Heart left ventricle (tissue), 16 donors: ENCODE results near the gene CREB3. TPM values are rescaled to one million over a fixed set of nuclear protein-coding genes. Genes with fewer than 3 reads are reported as not detected.
A peak's percentile ranks its signal among the peaks of the same experiment; 100 is the strongest.

Experiments
- ATAC-seq, 4 donors: fragments of 200-7000 bp; cut with Tn5 transposase; one replicate each; pipeline ENCODE4 v1.9.1; 2020 to 2022; ENCODE audit warnings: moderate library complexity in 4 of 4, mild to moderate bottlenecking in 3 of 4, moderate number of reproducible peaks in 1 of 4
- DNase-seq, 5 donors: peaks; one replicate each; pipeline ENCODE4 v3.0.0-alpha.2; 2020
- H3K27ac ChIP-seq, 12 donors: fragments of 200-600 bp; sonication (generic) in 4 of 12; one replicate each; pipeline versions ENCODE4 v1.5.0 to v1.8.0; 2016 to 2022; ENCODE audit warnings: mild to moderate bottlenecking in 2 of 12
- H3K27me3 ChIP-seq, 9 donors: fragments of 200-600 bp; sonication (generic) in 2 of 9; one replicate each; pipeline versions ENCODE4 v1.5.1 to v1.8.0; 2016 to 2022; ENCODE audit warnings: mild to moderate bottlenecking in 3 of 9
- H3K36me3 ChIP-seq, 9 donors: fragments of 200-600 bp; sonication (generic) in 2 of 9; one replicate each; pipeline versions ENCODE4 v1.5.0 to v1.8.0; 2018 to 2022; ENCODE audit warnings: mild to moderate bottlenecking in 2 of 9
- H3K4me1 ChIP-seq, 12 donors: fragments of 200-600 bp; sonication (generic) in 4 of 12; one replicate each; pipeline versions ENCODE4 v1.5.0 to v1.8.0; 2016 to 2022; ENCODE audit warnings: mild to moderate bottlenecking in 3 of 12
- H3K4me3 ChIP-seq, 12 donors: fragments of 200-600 bp; sonication (generic) in 4 of 12; one replicate each; pipeline versions ENCODE4 v1.5.0 to v1.8.0; 2017 to 2022; ENCODE audit warnings: mild to moderate bottlenecking in 9 of 12, moderate library complexity in 4 of 12
- H3K9me3 ChIP-seq, 12 donors: fragments of 200-600 bp; sonication (generic) in 4 of 12; one replicate each; pipeline versions ENCODE4 v1.5.0 to v1.8.0; 2016 to 2022; ENCODE audit warnings: mild to moderate bottlenecking in 1 of 12
- CTCF ChIP-seq, 12 donors: fragments of 200-600 bp; sonication (generic) in 4 of 12; IDR thresholded peaks; one replicate each; pipeline versions ENCODE4 v1.5.0 to v1.8.0; 2018 to 2022; ENCODE audit warnings: antibody characterized with exemption in 12 of 12, mild to moderate bottlenecking in 5 of 12
- POLR2A ChIP-seq, 2 donors: fragments of 450-650 bp; IDR thresholded peaks; one replicate each; pipeline ENCODE4 v1.6.1; 2017; ENCODE audit warnings: antibody characterized with exemption in 2 of 2, mild to moderate bottlenecking in 2 of 2, moderate library complexity in 2 of 2
- WGBS, 4 donors: extraction: QIAGEN DNeasy Blood & Tissue Kit in 2 of 4; methylation state at CpG; one replicate each; pipeline versions ENCODE4 v1.1.5 to v1.1.7; 2013 to 2018; 5-methylcytosine and 5-hydroxymethylcytosine counted together
- intact Hi-C, 10 donors: fragments of 100-400 bp; cut with DNase I; formaldehyde crosslinking; loops; one replicate each; pipeline versions ENCODE4 v1.11.1 to v1.14.2; 2022
- microRNA-seq, 4 donors: library from miRNA; unstranded; fragments of <30 nt; microRNA quantifications; one replicate each; pipeline versions ENCODE4 to v1.2.0, GENCODE V29; 2017 to 2020
- polyA plus RNA-seq, 2 donors: library from polyadenylated mRNA; stranded (reverse); fragments of 200-250 nt; gene quantifications; one replicate each; pipeline ENCODE4 v1.2.3, GENCODE V29; 2013
- total RNA-seq, 9 donors: library from RNA; depleted of rRNA in 2 of 9; stranded (reverse); fragments of >200 nt in 2 of 9; fragmentation: NEBNext Ultra II Directional in 3 of 9; extraction: Animal tissue kit (Norgen Biotek cat#: 25700) in 3 of 9; gene quantifications; one replicate each; pipeline versions ENCODE4 v1.1.0 to v1.2.4, GENCODE V29; 2016 to 2023
- donor health status: ischemic (EF 13 %, LVEDD 7.1; RV severe dilation, severe dysfunction).
- donor health status: healthy with polysubstance abuse.
- donor health status: DM: no; HTN: yes; CAD: no.
- donor health status: DM: no; HTN: no; CAD: no.
- donor health status: ischemic (EF 25% LVEDD 6.9; RV normal size, moderate dysfunction).
- donor health status: ischemic (EF 25% LVEDD 5.7; RV mildly dilated, moderate dysfunction).
- donor health status: healthy.
- donor health status: DM: yes; HTN: yes; CAD: no.
- donor health status: ischemic (EF 35%, LVEDD 5.7; RV mildly dilated, moderate dysfunction).
- donor health status: nonischemic (EF 11% LVEDD 7.7; RV severe dilation, severe dysfunction).
- donor health status: DM: yes; HTN: yes; CAD: no.
- donor health status: PGD.
- donor health status: ischemic (EF 29% LVEDD 5.4; RV normal size, mild dysfunction).
- donor health status: nonischemic (EF 23%, LVEDD 6.1; RV moderate dilation, normal function).

The CREB3 gene
- total and polyA plus RNA-seq, 11 donors, result 16.1 to 49.4 (median 26.7) TPM

- intact Hi-C loops, result no loop called here
- WGBS, 4 donors, result 85 to 89% (median 88%) methylated on average over 4 of the region's 4 CpGs
- peak overlapping the region in 1 of 12 donors; percentile 25 for H3K27ac ChIP-seq
- H3K4me1 ChIP-seq, result peaks cover 0 to 23% (median 14%) of the 10 kb centered on the region in 12 donors
- ATAC-seq (no peak), DNase-seq (no peak)
- H3K9me3 ChIP-seq, result no peaks in the 10 kb centered on the region
- no peaks in the 10 kb centered on the region for H3K36me3 ChIP-seq
- TF ChIP-seq CTCF (IDR thresholded peaks at IDR 0.05) (no peak), POLR2A (IDR thresholded peaks at IDR 0.05) (no peak)
- no peak overlapping the region for H3K4me3 ChIP-seq
- no peaks in the 10 kb centered on the region for H3K27me3 ChIP-seq
Observed at GRCh38 chr9:35776018-35776417, 43.6 kb downstream of the CREB3 start.

GRCh38 chr9:35778496-35778895, 46.0 kb downstream of the CREB3 start:
- H3K27ac ChIP-seq, result no peak overlapping the region
- H3K4me3 ChIP-seq, result no peak overlapping the region
- ATAC-seq, result no peak
- 88 to 93% (median 90%) methylated on average over 3 of the region's 3 CpGs for WGBS, 4 donors
- TF ChIP-seq POLR2A (IDR thresholded peaks at IDR 0.05), result no peak
- no peak for TF ChIP-seq CTCF (IDR thresholded peaks at IDR 0.05)
- DNase-seq, result no peak
- H3K9me3 ChIP-seq, result no peaks in the 10 kb centered on the region
- H3K36me3 ChIP-seq, result no peaks in the 10 kb centered on the region
- no peaks in the 10 kb centered on the region for H3K27me3 ChIP-seq
- intact Hi-C loops, result no loop called here
- peaks cover 0 to 11% (median 2%) of the 10 kb centered on the region in 12 donors for H3K4me1 ChIP-seq

GRCh38 chr9:35781066-35781465, 48.6 kb downstream of the CREB3 start:
- no peak for DNase-seq
- intact Hi-C loops, result no loop called here
- 78 to 85% (median 83%) methylated on average over 2 of the region's 2 CpGs for WGBS, 4 donors

GRCh38 chr9:35783418-35783817, 51.0 kb downstream of the CREB3 start:
- Histone ChIP-seq H3K4me3 (no peak overlapping the region), H3K9me3 (no peaks in the 10 kb centered on the region), H3K4me1 (no peaks in the 10 kb centered on the region), H3K27me3 (no peaks in the 10 kb centered on the region), H3K27ac (no peak overlapping the region), H3K36me3 (peaks cover 0 to 4% (median 0%) of the 10 kb centered on the region in 9 donors)
- TF ChIP-seq POLR2A (IDR thresholded peaks at IDR 0.05), result no peak
- TF ChIP-seq CTCF (IDR thresholded peaks at IDR 0.05), result no peak
- no peak for DNase-seq
- ATAC-seq, result no peak
- intact Hi-C loops, result no loop called here

More at GRCh38 chr9:35781066-35781465, 48.6 kb downstream of the CREB3 start:
- H3K27me3 ChIP-seq, result no peaks in the 10 kb centered on the region
- no peak overlapping the region for H3K27ac ChIP-seq
- no peaks in the 10 kb centered on the region for H3K36me3 ChIP-seq
- H3K9me3 ChIP-seq, result no peaks in the 10 kb centered on the region
- no peak for ATAC-seq
- peaks cover 0 to under 1% (median 0%) of the 10 kb centered on the region in 12 donors for H3K4me1 ChIP-seq
- H3K4me3 ChIP-seq, result no peak overlapping the region
- TF ChIP-seq CTCF (IDR thresholded peaks at IDR 0.05), result no peak
- no peak for TF ChIP-seq POLR2A (IDR thresholded peaks at IDR 0.05)

Small RNA genes within 50 kb of the gene (microRNA-seq; reads per million reads assigned to microRNA genes)
- gene MIR6852 (0 to 0.41 (median 0.03) reads per million in 4 donors), gene MIR6853 (0.41 to 0.77 (median 0.52) reads per million in 4 donors)

Other genes with a start within 250 kb of the CREB3 start
- gene RUSC2, start 242.6 kb upstream of the CREB3 start, total RNA-seq, result 10 to 100 TPM; 23.0 to 56.1 (median 30.5) TPM
- gene RUSC2, start 242.6 kb upstream of the CREB3 start, polyA plus RNA-seq, result 10 to 100 TPM; 23.8 to 38.0 TPM
- gene TESK1, start 127.4 kb upstream of the CREB3 start, total RNA-seq, result 10 to 100 TPM; 19.8 to 47.6 (median 24.5) TPM
- 10 to 100 TPM; 33.3 to 40.8 TPM for gene TESK1, start 127.4 kb upstream of the CREB3 start, polyA plus RNA-seq
- 1 to 10 TPM in 4 of 9 donors, under 1 TPM in 3, not detected in 2; 0.46 to 10.0 (median 1.2) TPM for gene CD72, start 114.3 kb upstream of the CREB3 start, total RNA-seq
- under 1 TPM; 0.38 to 0.76 TPM for gene CD72, start 114.3 kb upstream of the CREB3 start, polyA plus RNA-seq
- 1 to 10 TPM in 1 of 9 donors, under 1 TPM in 2, not detected in 6; 0.47 to 4.2 (median 0.54) TPM for gene SIT1, start 81.7 kb upstream of the CREB3 start, total RNA-seq
- gene SIT1, start 81.7 kb upstream of the CREB3 start, polyA plus RNA-seq, result under 1 TPM in 1 of 2 donors, not detected in 1; 0.19 TPM
- over 10,000 TPM in 3 of 9 donors, 1,000 to 10,000 TPM in 5, 100 to 1,000 TPM in 1; 462 to 18,741 (median 5,764) TPM for gene RMRP, start 74.6 kb upstream of the CREB3 start, total RNA-seq
- gene RMRP, start 74.6 kb upstream of the CREB3 start, polyA plus RNA-seq, result 100 to 1,000 TPM; 118 to 429 TPM
- 10 to 100 TPM; 35.5 to 78.5 (median 43.8) TPM for gene CCDC107, start 74.4 kb upstream of the CREB3 start, total RNA-seq
- gene CCDC107, start 74.4 kb upstream of the CREB3 start, polyA plus RNA-seq, result 100 to 1,000 TPM in 1 of 2 donors, 10 to 100 TPM in 1; 70.1 to 116 TPM
- gene ARHGEF39, start 67.5 kb upstream of the CREB3 start, total RNA-seq, result 1 to 10 TPM in 1 of 9 donors, under 1 TPM in 8; 0.11 to 1.2 (median 0.27) TPM
- under 1 TPM; 0.12 to 0.30 TPM for gene ARHGEF39, start 67.5 kb upstream of the CREB3 start, polyA plus RNA-seq
- 10 to 100 TPM in 1 of 9 donors, 1 to 10 TPM in 1, under 1 TPM in 1, not detected in 6; 0.47 to 13.9 (median 2.3) TPM for gene CA9, start 58.7 kb upstream of the CREB3 start, total RNA-seq
- under 1 TPM; 0.23 to 0.54 TPM for gene CA9, start 58.7 kb upstream of the CREB3 start, polyA plus RNA-seq
- 1,000 to 10,000 TPM in 3 of 9 donors, 100 to 1,000 TPM in 6; 621 to 1,314 (median 858) TPM for gene TPM2, start 42.7 kb upstream of the CREB3 start, total RNA-seq
- 1,000 to 10,000 TPM in 1 of 2 donors, 100 to 1,000 TPM in 1; 761 to 2,450 TPM for gene TPM2, start 42.7 kb upstream of the CREB3 start, polyA plus RNA-seq
- 100 to 1,000 TPM; 193 to 373 (median 261) TPM for gene TLN1, start 471 bp upstream of the CREB3 start, total RNA-seq
- gene TLN1, start 471 bp upstream of the CREB3 start, polyA plus RNA-seq, result 100 to 1,000 TPM; 152 to 241 TPM
- 10 to 100 TPM; 52.1 to 93.8 (median 65.5) TPM for gene GBA2, start 16.6 kb downstream of the CREB3 start, total RNA-seq
- 10 to 100 TPM; 54.1 to 96.2 TPM for gene GBA2, start 16.6 kb downstream of the CREB3 start, polyA plus RNA-seq
- 10 to 100 TPM; 25.4 to 38.8 (median 32.7) TPM for gene RGP1, start 16.6 kb downstream of the CREB3 start, total RNA-seq
- gene RGP1, start 16.6 kb downstream of the CREB3 start, polyA plus RNA-seq, result 10 to 100 TPM; 14.7 to 29.8 TPM
- not detected for gene MSMP, start 21.6 kb downstream of the CREB3 start, total RNA-seq
- gene MSMP, start 21.6 kb downstream of the CREB3 start, polyA plus RNA-seq, result under 1 TPM in 1 of 2 donors, not detected in 1; 0.26 TPM
- 10 to 100 TPM; 15.2 to 36.4 (median 23.7) TPM for gene NPR2, start 58.9 kb downstream of the CREB3 start, total RNA-seq
- 10 to 100 TPM; 10.2 to 14.5 TPM for gene NPR2, start 58.9 kb downstream of the CREB3 start, polyA plus RNA-seq
- gene SPAG8, start 79.6 kb downstream of the CREB3 start, total RNA-seq, result 1 to 10 TPM; 1.5 to 4.0 (median 2.5) TPM
- 1 to 10 TPM in 1 of 2 donors, under 1 TPM in 1; 0.58 to 4.2 TPM for gene SPAG8, start 79.6 kb downstream of the CREB3 start, polyA plus RNA-seq
- 10 to 100 TPM; 48.7 to 77.5 (median 57.4) TPM for gene HINT2, start 82.4 kb downstream of the CREB3 start, total RNA-seq
- 100 to 1,000 TPM in 1 of 2 donors, 10 to 100 TPM in 1; 51.4 to 139 TPM for gene HINT2, start 82.4 kb downstream of the CREB3 start, polyA plus RNA-seq
- not detected for gene FAM221B, start 96.1 kb downstream of the CREB3 start, total RNA-seq
- gene FAM221B, start 96.1 kb downstream of the CREB3 start, polyA plus RNA-seq, result not detected
- 10 to 100 TPM; 10.8 to 21.4 (median 18.2) TPM for gene TMEM8B, start 96.6 kb downstream of the CREB3 start, total RNA-seq
- gene TMEM8B, start 96.6 kb downstream of the CREB3 start, polyA plus RNA-seq, result 1 to 10 TPM; 7.9 to 8.1 TPM
- not detected for gene OR13J1, start 137.7 kb downstream of the CREB3 start, total RNA-seq
- gene OR13J1, start 137.7 kb downstream of the CREB3 start, polyA plus RNA-seq, result not detected
- gene HRCT1, start 173.5 kb downstream of the CREB3 start, total RNA-seq, result 1 to 10 TPM in 8 of 9 donors, under 1 TPM in 1; 0.97 to 9.5 (median 4.4) TPM
- 1 to 10 TPM; 3.7 to 6.3 TPM for gene HRCT1, start 173.5 kb downstream of the CREB3 start, polyA plus RNA-seq
- gene SPAAR, start 176.8 kb downstream of the CREB3 start, total RNA-seq, result 10 to 100 TPM in 2 of 9 donors, 1 to 10 TPM in 7; 4.1 to 10.3 (median 6.8) TPM
- 10 to 100 TPM in 1 of 2 donors, 1 to 10 TPM in 1; 7.4 to 11.3 TPM for gene SPAAR, start 176.8 kb downstream of the CREB3 start, polyA plus RNA-seq
- gene OR2S2, start 225.5 kb downstream of the CREB3 start, total RNA-seq, result not detected
- gene OR2S2, start 225.5 kb downstream of the CREB3 start, polyA plus RNA-seq, result not detected